Hematopoietic multipotent progenitor cell treated with erythropoietin and hydrocortisone succinate and interleukin-3 and kit ligand, for 6 days (in vitro differentiated cells): ENCODE data around the gene SLC12A4.
"Not testable (repeated sequence)": the region's sequence is repeated elsewhere in the genome, so short reads cannot be mapped to it uniquely, and the experiment has no call there.

Source experiments
- DNase-seq: peaks from one replicate; pipeline ENCODE4 v3.0.0-alpha.2; 2015

The SLC12A4 gene

GRCh38 chr16:67924140-67924906 lies 44.1 kb downstream of the SLC12A4 start:
- DNase-seq: no peak

- DNase-seq: no peak
Observed at GRCh38 chr16:67923414-67924116, 44.9 kb downstream of the SLC12A4 start.

GRCh38 chr16:67922740-67923139 lies 45.7 kb downstream of the SLC12A4 start:
- DNase-seq: no peak

GRCh38 chr16:67922221-67922620 lies 46.2 kb downstream of the SLC12A4 start:
- DNase-seq: no peak

- DNase-seq: no peak
Observed at GRCh38 chr16:67919622-67920221, 48.7 kb downstream of the SLC12A4 start.

GRCh38 chr16:67917852-67918236 lies 50.6 kb downstream of the SLC12A4 start:
- no peak for DNase-seq

GRCh38 chr16:67917140-67917851 lies 51.1 kb downstream of the SLC12A4 start:
- no peak for DNase-seq

- DNase-seq: no peak
Observed at GRCh38 chr16:67915831-67916723, 52.4 kb downstream of the SLC12A4 start.

GRCh38 chr16:67915496-67915769 lies 53.0 kb downstream of the SLC12A4 start:
- DNase-seq: not testable (repeated sequence)

- no peak for DNase-seq
Observed at GRCh38 chr16:67914758-67915495, 53.5 kb downstream of the SLC12A4 start.

- DNase-seq: no peak
Observed at GRCh38 chr16:67910158-67910557, 58.3 kb downstream of the SLC12A4 start.

GRCh38 chr16:67909056-67909742 lies 59.2 kb downstream of the SLC12A4 start:
- DNase-seq: no peak

- DNase-seq: no peak
Observed at GRCh38 chr16:67907397-67908180, 60.8 kb downstream of the SLC12A4 start.

GRCh38 chr16:67902831-67903230 lies 65.6 kb downstream of the SLC12A4 start:
- DNase-seq: no peak

GRCh38 chr16:67901734-67902133 lies 66.7 kb downstream of the SLC12A4 start:
- DNase-seq: no peak

- DNase-seq: no peak
Observed at GRCh38 chr16:67897231-67897630, 71.2 kb downstream of the SLC12A4 start.

GRCh38 chr16:67893743-67894399 lies 74.6 kb downstream of the SLC12A4 start:
- DNase-seq: peak; percentile 27
